Liver (tissue), 9 donors: ENCODE data around the gene PKNOX1. TPM values are rescaled to one million over a fixed set of nuclear protein-coding genes. Genes with fewer than 3 reads are reported as not detected.

Experiments used
- DNase-seq: peaks from one replicate; pipeline ENCODE4 v3.0.0-alpha.2; 2017; ENCODE audit warnings: low spot score
- H3K27ac ChIP-seq, 2 donors: one replicate each; pipeline ENCODE4 v1.7.0; 2013; ENCODE audit warnings: inconsistent platforms in 2 of 2, low read length in 2 of 2, control low read depth in 1 of 2, low read depth in 1 of 2, mild to moderate bottlenecking in 1 of 2
- H3K27me3 ChIP-seq, 4 donors: one replicate each; pipeline versions ENCODE4 v1.6.1 to v1.7.0; 2013; ENCODE audit warnings: low read length in 3 of 4, inconsistent platforms in 1 of 4, mild to moderate bottlenecking in 1 of 4, moderate library complexity in 1 of 4; ENCODE audit not compliant: control insufficient read depth in 4 of 4, insufficient read depth in 4 of 4
- H3K36me3 ChIP-seq, 4 donors: one replicate each; pipeline versions ENCODE4 v1.6.1 to v1.7.0; 2013; ENCODE audit warnings: low read length in 3 of 4, mild to moderate bottlenecking in 3 of 4, low read depth in 1 of 4, moderate library complexity in 1 of 4; ENCODE audit not compliant: control insufficient read depth in 4 of 4, insufficient read depth in 3 of 4
- H3K4me1 ChIP-seq, 4 donors: one replicate each; pipeline versions ENCODE4 v1.6.1 to v1.7.0; 2013; ENCODE audit warnings: low read length in 3 of 4, mild to moderate bottlenecking in 3 of 4, moderate library complexity in 1 of 4; ENCODE audit not compliant: control insufficient read depth in 4 of 4, insufficient read depth in 4 of 4
- H3K4me3 ChIP-seq, 3 donors: one replicate each; pipeline versions ENCODE4 v1.6.1 to v1.7.0; 2013; ENCODE audit warnings: low read length in 3 of 3, control low read depth in 1 of 3, low read depth in 1 of 3, mild to moderate bottlenecking in 1 of 3
- H3K9ac ChIP-seq, 2 donors: one replicate each; pipeline ENCODE4 v1.7.0; 2013; ENCODE audit warnings: low read length in 2 of 2, mild to moderate bottlenecking in 2 of 2, moderate library complexity in 2 of 2, control low read depth in 1 of 2, low read depth in 1 of 2
- H3K9me3 ChIP-seq, 4 donors: one replicate each; pipeline versions ENCODE4 v1.6.1 to v1.7.0; 2013; ENCODE audit warnings: low read length in 3 of 4; ENCODE audit not compliant: control insufficient read depth in 4 of 4
- ATF3 ChIP-seq: IDR thresholded peaks from 2 replicates; pipeline ENCODE4 v1.6.1; 2016; ENCODE audit warnings: antibody characterized with exemption
- CTCF ChIP-seq: fragments of 150-350 bp; IDR thresholded peaks from 2 replicates; pipeline ENCODE4 v1.5.1; 2017; ENCODE audit warnings: improper control_type of control experiment, low read depth, low read length; ENCODE audit not compliant: missing input control
- EGR1 ChIP-seq, 2 donors: IDR thresholded peaks; 2 replicates each; pipeline ENCODE4 v1.6.1; 2016 to 2018; ENCODE audit warnings: antibody characterized with exemption in 2 of 2, low read depth in 2 of 2
- FOXA1 ChIP-seq: IDR thresholded peaks from 2 replicates; pipeline ENCODE4 v1.6.1; 2016; ENCODE audit warnings: antibody characterized with exemption
- FOXA2 ChIP-seq: IDR thresholded peaks from 2 replicates; pipeline ENCODE4 v1.6.1; 2016; ENCODE audit warnings: antibody characterized with exemption
- GABPA ChIP-seq, 2 donors: IDR thresholded peaks in 1 of 2; conservative IDR thresholded peaks in 1 of 2; 2 replicates each; pipeline ENCODE4 v1.6.1; 2016; ENCODE audit warnings: antibody characterized with exemption in 2 of 2, mild to moderate bottlenecking in 1 of 2, moderate library complexity in 1 of 2
- HNF4A ChIP-seq, 2 donors: conservative IDR thresholded peaks; 2 replicates each; pipeline ENCODE4 v1.6.1; 2016; ENCODE audit warnings: antibody characterized with exemption in 2 of 2, mild to moderate bottlenecking in 2 of 2
- HNF4G ChIP-seq: IDR thresholded peaks from 2 replicates; pipeline ENCODE4 v1.6.1; 2016; ENCODE audit warnings: antibody characterized with exemption
- JUND ChIP-seq, 2 donors: IDR thresholded peaks; 2 replicates each; pipeline ENCODE4 v1.6.1; 2016; ENCODE audit warnings: antibody characterized with exemption in 2 of 2
- MAX ChIP-seq: IDR thresholded peaks from 2 replicates; pipeline ENCODE4 v1.6.1; 2016; ENCODE audit warnings: antibody characterized with exemption
- NR2F2 ChIP-seq: IDR thresholded peaks from 2 replicates; pipeline ENCODE4 v1.6.1; 2016; ENCODE audit warnings: antibody characterized with exemption
- RAD21 ChIP-seq, 2 donors: IDR thresholded peaks; 2 replicates each; pipeline ENCODE4 v1.6.1; 2016; ENCODE audit warnings: antibody characterized with exemption in 2 of 2, mild to moderate bottlenecking in 2 of 2
- REST ChIP-seq: IDR thresholded peaks from 2 replicates; pipeline ENCODE4 v1.6.1; 2016; ENCODE audit warnings: antibody characterized with exemption, mild to moderate bottlenecking
- RXRA ChIP-seq, 2 donors: IDR thresholded peaks; 2 replicates each; pipeline ENCODE4 v1.6.1; 2017 to 2018; ENCODE audit warnings: antibody characterized with exemption in 2 of 2, mild to moderate bottlenecking in 1 of 2
- SP1 ChIP-seq: IDR thresholded peaks from 2 replicates; pipeline ENCODE4 v1.6.1; 2018; ENCODE audit warnings: antibody characterized with exemption, mild to moderate bottlenecking
- TAF1 ChIP-seq: conservative IDR thresholded peaks from 2 replicates; pipeline ENCODE4 v1.6.1; 2016; ENCODE audit warnings: antibody characterized with exemption, mild to moderate bottlenecking
- YY1 ChIP-seq: IDR thresholded peaks from 2 replicates; pipeline ENCODE4 v1.6.1; 2016; ENCODE audit warnings: antibody characterized with exemption, mild to moderate bottlenecking
- ZBTB33 ChIP-seq: IDR thresholded peaks from 2 replicates; pipeline ENCODE4 v1.6.1; 2016; ENCODE audit warnings: antibody characterized with exemption
- WGBS: extraction: QIAGEN DNeasy Blood & Tissue Kit; methylation state at CpG from one replicate; pipeline ENCODE4 v1.1.7; 2013; 5-methylcytosine and 5-hydroxymethylcytosine counted together
- polyA plus RNA-seq, 2 donors: library from polyadenylated mRNA; stranded (reverse) in 1 of 2; unstranded in 1 of 2; fragments of 200-250 nt in 1 of 2; fragments of >200 nt in 1 of 2; fragmentation: Nextera tagmentation in 1 of 2; extraction: Ambion mirVana in 1 of 2; gene quantifications; one replicate each; pipeline versions ENCODE4 v1.2.1 to v1.2.3, GENCODE V29; 2013 to 2015
- total RNA-seq, 2 donors: library from RNA; depleted of rRNA; stranded (reverse); fragments of >200 nt; gene quantifications; one replicate each; pipeline ENCODE4 v1.2.3, GENCODE V29; 2014
- donor health status: healthy.
- donor health status: healthy.
- donor health status: healthy.
- donor health status: healthy.
- donor health status: healthy.

The PKNOX1 gene
- total and polyA plus RNA-seq, 4 donors = 2.8 to 10.3 (median 8.0) TPM

- no peak overlapping the region for H3K4me3 ChIP-seq
- no peaks in the 10 kb centered on the region for H3K27me3 ChIP-seq
- peaks cover 11 to 47% (median 33%) of the 10 kb centered on the region in 4 donors for H3K36me3 ChIP-seq
- no peak for TF ChIP-seq RXRA (IDR thresholded peaks at IDR 0.05)
- TF ChIP-seq YY1 = no peak
- TF ChIP-seq FOXA2 = no peak
- no peak for TF ChIP-seq JUND (IDR thresholded peaks at IDR 0.05)
- no peak for TF ChIP-seq NR2F2
- no peak for TF ChIP-seq HNF4A (conservative IDR thresholded peaks at IDR 0.05)
- no peak for TF ChIP-seq MAX
- no peak for TF ChIP-seq CTCF
- TF ChIP-seq RAD21 (IDR thresholded peaks at IDR 0.05) = no peak
- TF ChIP-seq ZBTB33 = no peak
- TF ChIP-seq HNF4G = no peak
- no peak for TF ChIP-seq EGR1 (IDR thresholded peaks at IDR 0.05; ENCODE audit: low read depth in 2 of 2)
- TF ChIP-seq TAF1 = no peak
- no peak for TF ChIP-seq SP1
- TF ChIP-seq FOXA1 = no peak
- TF ChIP-seq REST = no peak
- TF ChIP-seq ATF3 = no peak
- DNase-seq = no peak
- no peak overlapping the region for H3K9ac ChIP-seq
- 98% methylated on average over 13 of the region's 13 CpGs for WGBS
- no peaks in the 10 kb centered on the region for H3K9me3 ChIP-seq
- no peaks in the 10 kb centered on the region for H3K4me1 ChIP-seq
- no peak overlapping the region for H3K27ac ChIP-seq
These were observed 42.4 kb downstream of the PKNOX1 start for GRCh38 chr21:43016728-43017127.

GRCh38 chr21:43018519-43018918 is 44.2 kb downstream of the PKNOX1 start:
- H3K27ac ChIP-seq = no peak overlapping the region
- TF ChIP-seq GABPA (IDR thresholded peaks at IDR 0.05 in 1 of 2, conservative IDR thresholded peaks at IDR 0.05 in 1 of 2) = no peak
- TF ChIP-seq EGR1 (IDR thresholded peaks at IDR 0.05; ENCODE audit: low read depth in 2 of 2) = no peak
- TF ChIP-seq FOXA2 = no peak
- no peak for TF ChIP-seq NR2F2
- TF ChIP-seq HNF4G = no peak
- TF ChIP-seq MAX = no peak
- TF ChIP-seq YY1 = no peak
- no peak for TF ChIP-seq ATF3
- no peak for TF ChIP-seq HNF4A (conservative IDR thresholded peaks at IDR 0.05)
- TF ChIP-seq ZBTB33 = no peak
- no peak for TF ChIP-seq REST

More at GRCh38 chr21:43018519-43018918, 44.2 kb downstream of the PKNOX1 start:
- no peaks in the 10 kb centered on the region for H3K4me1 ChIP-seq
- H3K9ac ChIP-seq = no peak overlapping the region
- no peak for DNase-seq
- peaks cover 14 to 45% (median 23%) of the 10 kb centered on the region in 4 donors for H3K36me3 ChIP-seq
- no peaks in the 10 kb centered on the region for H3K27me3 ChIP-seq
- no peak overlapping the region for H3K4me3 ChIP-seq
- 86% methylated on average over 10 of the region's 10 CpGs for WGBS
- H3K9me3 ChIP-seq = no peaks in the 10 kb centered on the region
